ENCODE results near the gene KRTAP5-1.
"Not testable (repeated sequence)": the region's sequence is repeated elsewhere in the genome, so short reads cannot be mapped to it uniquely, and the experiment has no call there.

The KRTAP5-1 gene

GRCh38 chr11:1600626-1601025, 15.5 kb upstream of the KRTAP5-1 start:
- no peak for DNase-seq

GRCh38 chr11:1598816-1599215, 13.7 kb upstream of the KRTAP5-1 start:
- no peak for DNase-seq

GRCh38 chr11:1598406-1598805, 13.3 kb upstream of the KRTAP5-1 start:
- DNase-seq, result not testable (repeated sequence)

GRCh38 chr11:1597994-1598380, 12.9 kb upstream of the KRTAP5-1 start, which contains the start of gene KRTAP5-2:
TSS of gene KRTAP5-2 (minus strand) at chr11:1598294. CDS start at chr11:1598250, 44 bp downstream.
- DNase-seq, result no peak

- DNase-seq, result no peak
Measured at GRCh38 chr11:1597331-1597993, 12.4 kb upstream of the KRTAP5-1 start.

- not testable (repeated sequence) for DNase-seq
Measured at GRCh38 chr11:1596576-1597121, 11.6 kb upstream of the KRTAP5-1 start.

GRCh38 chr11:1595994-1596575, 11.0 kb upstream of the KRTAP5-1 start:
- not testable (repeated sequence) for DNase-seq

GRCh38 chr11:1592628-1593027, 7.5 kb upstream of the KRTAP5-1 start:
- no peak for DNase-seq

- DNase-seq, result no peak
Measured at GRCh38 chr11:1589996-1590395, 4.9 kb upstream of the KRTAP5-1 start.

- DNase-seq, result not testable (repeated sequence)
Measured at GRCh38 chr11:1589191-1589963, 4.3 kb upstream of the KRTAP5-1 start.

GRCh38 chr11:1586699-1587098, 1.6 kb upstream of the KRTAP5-1 start:
- no peak for DNase-seq

GRCh38 chr11:1582909-1583308, 2.2 kb downstream of the KRTAP5-1 start:
- DNase-seq, result not testable (repeated sequence)

- no peak for DNase-seq
Measured at GRCh38 chr11:1581976-1582375, 3.1 kb downstream of the KRTAP5-1 start.

- DNase-seq, result no peak
Measured at GRCh38 chr11:1576825-1577224, 8.3 kb downstream of the KRTAP5-1 start.

GRCh38 chr11:1575756-1576155, 9.3 kb downstream of the KRTAP5-1 start:
- not testable (repeated sequence) for DNase-seq

GRCh38 chr11:1574933-1575242, 10.2 kb downstream of the KRTAP5-1 start:
- DNase-seq, result no peak

GRCh38 chr11:1574238-1574932, 10.7 kb downstream of the KRTAP5-1 start:
- DNase-seq, result peak; percentile 55

GRCh38 chr11:1573903-1574237, 11.2 kb downstream of the KRTAP5-1 start:
- DNase-seq, result no peak

GRCh38 chr11:1573077-1573902, 11.8 kb downstream of the KRTAP5-1 start:
- peak; percentile 27 for DNase-seq

- DNase-seq, result peak; percentile 94
Measured at GRCh38 chr11:1572197-1573076, 12.6 kb downstream of the KRTAP5-1 start, which contains the start of gene DUSP8. TSS of gene DUSP8 (minus strand) at chr11:1572271. CDS start at chr11:1565826, 6,445 bp downstream.

GRCh38 chr11:1571760-1572196, 13.3 kb downstream of the KRTAP5-1 start:
- DNase-seq, result no peak

Measured in stimulated activated CD4-positive, alpha-beta T cell treated with anti-CD3 and anti-CD28 coated beads, Interleukin-4, amount 100 ng/mL, for 1 hour (primary cell).